Activated T-cell treated with anti-CD3 and anti-CD28 coated beads for 4 hours (primary cell): Measurements from ENCODE around the gene PRR19.

Experiments
- DNase-seq: peaks from one replicate; pipeline ENCODE4 v3.0.0-alpha.2; 2020

The PRR19 gene

DNA sequence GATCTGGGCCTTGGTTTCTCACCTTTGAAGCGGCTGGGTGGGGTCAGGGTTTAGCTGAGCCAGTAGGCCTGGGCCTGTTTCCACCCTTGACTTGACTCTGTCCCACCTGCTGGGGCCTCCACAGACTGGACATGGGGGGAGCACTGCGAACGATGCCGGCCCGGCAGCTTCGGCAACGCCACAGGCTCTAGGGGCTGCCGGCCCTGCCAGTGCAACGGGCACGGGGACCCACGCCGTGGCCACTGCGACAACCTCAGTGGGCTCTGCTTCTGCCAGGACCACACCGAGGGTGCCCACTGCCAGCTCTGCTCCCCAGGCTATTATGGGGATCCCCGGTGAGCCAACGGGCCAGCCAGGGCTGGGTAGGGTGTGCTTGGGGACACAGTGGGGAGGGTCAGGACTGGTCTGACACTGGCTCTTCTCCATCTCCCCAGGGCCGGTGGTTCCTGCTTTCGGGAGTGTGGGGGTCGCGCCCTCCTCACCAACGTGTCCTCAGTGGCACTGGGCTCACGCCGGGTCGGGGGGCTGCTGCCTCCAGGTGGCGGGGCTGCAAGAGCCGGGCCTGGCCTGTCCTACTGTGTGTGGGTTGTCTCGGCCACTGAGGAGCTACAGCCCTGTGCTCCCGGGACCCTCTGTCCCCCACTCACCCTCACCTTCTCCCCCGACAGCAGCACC is 51.5 kb downstream of the PRR19 start:
- DNase-seq: no peak

GRCh38 chr19:42355896-42356295 is 54.0 kb downstream of the PRR19 start:
- no peak for DNase-seq

GRCh38 chr19:42356686-42357085 is 54.8 kb downstream of the PRR19 start:
- DNase-seq: no peak

- no peak for DNase-seq
Measured at GRCh38 chr19:42357290-42357689, 55.4 kb downstream of the PRR19 start.
